Measurements from ENCODE around the gene KIF26A. TPM values are rescaled to one million over a fixed set of nuclear protein-coding genes. Genes with fewer than 3 reads are reported as not detected.

The KIF26A gene
- total and polyA plus RNA-seq, 10 donors = 0.72 to 21.9 (median 9.2) TPM

GRCh38 chr14:104149278-104149595, 10.8 kb downstream of the KIF26A start:
- intact Hi-C loops (cut with DNase I; ENCODE audit: low total_unique reads) = no loop called here
- Histone ChIP-seq H3K4me1 (peaks cover 0 to 65% (median 33%) of the 10 kb centered on the region in 6 donors), H3K9me3 (no peaks in the 10 kb centered on the region), H3K4me3 (no peak overlapping the region), H3K36me3 (peaks cover 0 to 13% (median 0%) of the 10 kb centered on the region in 6 donors), H3K27me3 (replicated peaks in 1 of 7) (peaks cover 0 to 37% (median 0%) of the 10 kb centered on the region in 7 donors), H3K27ac (peak overlapping the region in 2 of 8 donors; percentile 26 to 46)
- 67 to 88% (median 83%) methylated on average over 3 to 11 of the region's 11 CpGs; no CpG with 5 or more reads in 1 of the 5 donors for WGBS, 5 donors
- TF ChIP-seq POLR2A (IDR thresholded peaks at IDR 0.05) (no peak), CTCF (IDR thresholded peaks at IDR 0.05 in 8 of 11, conservative IDR thresholded peaks at IDR 0.05 in 3 of 11) (no peak), POLR2AphosphoS5 (IDR thresholded peaks at IDR 0.05) (no peak)
- DNase-seq = no peak

- 7 to 17% (median 9%) methylated on average over 5 to 12 of the region's 12 CpGs for WGBS, 5 donors
- peak overlapping the region in 2 of 8 donors; percentile 26 to 46 for H3K27ac ChIP-seq
Measured at GRCh38 chr14:104149617-104150135, 11.3 kb downstream of the KIF26A start.

GRCh38 chr14:104150136-104151025, 12.0 kb downstream of the KIF26A start:
- 39 to 56% (median 43%) methylated on average over 8 to 19 of the region's 19 CpGs for WGBS, 5 donors
- Histone ChIP-seq H3K9me3 (no peaks in the 10 kb centered on the region), H3K27me3 (replicated peaks in 1 of 7) (peaks cover 0 to 30% (median 0%) of the 10 kb centered on the region in 7 donors), H3K4me1 (peaks cover 0 to 65% (median 33%) of the 10 kb centered on the region in 6 donors), H3K27ac (peak overlapping the region in 2 of 8 donors; percentile 26 to 46), H3K4me3 (no peak overlapping the region), H3K36me3 (peaks cover 0 to 13% (median 0%) of the 10 kb centered on the region in 6 donors)
- no peak for TF ChIP-seq POLR2A (IDR thresholded peaks at IDR 0.05)
- TF ChIP-seq CTCF (IDR thresholded peaks at IDR 0.05 in 8 of 11, conservative IDR thresholded peaks at IDR 0.05 in 3 of 11) = peak in 4 of 11 experiments; percentile 13 to 30 (median 22)
- intact Hi-C loops (cut with DNase I; ENCODE audit: low total_unique reads) = no loop called here
- no peak for DNase-seq

More at GRCh38 chr14:104149617-104150135, 11.3 kb downstream of the KIF26A start:
- Histone ChIP-seq H3K9me3 (no peaks in the 10 kb centered on the region), H3K4me1 (peaks cover 0 to 65% (median 33%) of the 10 kb centered on the region in 6 donors), H3K4me3 (peak overlapping the region in 1 of 8 donors; percentile 2), H3K27me3 (replicated peaks in 1 of 7) (peaks cover 0 to 37% (median 0%) of the 10 kb centered on the region in 7 donors), H3K36me3 (peaks cover 0 to 13% (median 0%) of the 10 kb centered on the region in 6 donors)
- TF ChIP-seq POLR2AphosphoS5 (IDR thresholded peaks at IDR 0.05) (peak in 2 of 3 donors; percentile 30 to 46), POLR2A (IDR thresholded peaks at IDR 0.05) (no peak), CTCF (IDR thresholded peaks at IDR 0.05 in 8 of 11, conservative IDR thresholded peaks at IDR 0.05 in 3 of 11) (no peak)
- intact Hi-C loops (cut with DNase I; ENCODE audit: low total_unique reads) = no loop called here
- no peak for DNase-seq

- no peak for DNase-seq
- Histone ChIP-seq H3K27me3 (replicated peaks in 1 of 7) (peaks cover 0 to 31% (median 0%) of the 10 kb centered on the region in 7 donors), H3K9me3 (no peaks in the 10 kb centered on the region), H3K36me3 (peaks cover 0 to 13% (median 0%) of the 10 kb centered on the region in 6 donors), H3K27ac (no peak overlapping the region), H3K4me3 (no peak overlapping the region), H3K4me1 (peaks cover 0 to 65% (median 35%) of the 10 kb centered on the region in 6 donors)
- intact Hi-C loops (cut with DNase I; ENCODE audit: low total_unique reads) = no loop called here
- no peak for TF ChIP-seq POLR2AphosphoS5 (IDR thresholded peaks at IDR 0.05)
- no peak for TF ChIP-seq POLR2A (IDR thresholded peaks at IDR 0.05)
- no peak for TF ChIP-seq CTCF (IDR thresholded peaks at IDR 0.05 in 8 of 11, conservative IDR thresholded peaks at IDR 0.05 in 3 of 11)
- 71 to 88% (median 82%) methylated on average over 5 of the region's 5 CpGs for WGBS, 5 donors
Measured at GRCh38 chr14:104151026-104151381, 12.6 kb downstream of the KIF26A start.
